Tibial artery (tissue), 4 donors: ENCODE results near the gene DNM3.

Source experiments
- DNase-seq, 2 donors: peaks; one replicate each; pipeline ENCODE4 v3.0.0-alpha.2; 2019
- H3K27ac ChIP-seq, 2 donors: fragments of 200-600 bp; sonication (generic) in 1 of 2; 1 replicate in 1 of 2; 2 replicates in 1 of 2; pipeline ENCODE4 v1.5.1; 2018 to 2019; ENCODE audit warnings: mild to moderate bottlenecking in 1 of 2
- H3K27me3 ChIP-seq, 2 donors: fragments of 200-600 bp; sonication (generic) in 1 of 2; one replicate each; pipeline versions ENCODE4 v1.5.1 to v1.6.0; 2016 to 2019
- H3K36me3 ChIP-seq, 3 donors: fragments of 200-600 bp; sonication (generic) in 2 of 3; one replicate each; pipeline ENCODE4 v1.5.1; 2016 to 2019; ENCODE audit warnings: mild to moderate bottlenecking in 2 of 3
- H3K4me1 ChIP-seq, 4 donors: fragments of 200-600 bp; sonication (generic) in 2 of 4; 1 replicate in 3 of 4; 2 replicates in 1 of 4; pipeline ENCODE4 v1.5.1; 2016 to 2019
- H3K4me3 ChIP-seq, 2 donors: fragments of 200-600 bp; sonication (generic) in 1 of 2; 1 replicate in 1 of 2; 2 replicates in 1 of 2; pipeline ENCODE4 v1.5.1; 2018 to 2019; ENCODE audit warnings: mild to moderate bottlenecking in 2 of 2
- H3K9me3 ChIP-seq, 3 donors: fragments of 200-600 bp; sonication (generic) in 1 of 3; one replicate each; pipeline ENCODE4 v1.5.1; 2016 to 2019
- intact Hi-C: fragments of 100-400 bp; cut with DNase I; formaldehyde crosslinking; loops from one replicate; pipeline ENCODE4 v1.15.0; 2023; ENCODE audit warnings: low total_unique reads
- TF ChIP-seq, protein P1 (sequence below), 2 experiments: fragments of 200-600 bp in 1 of 2; fragments of 450-650 bp in 1 of 2; IDR thresholded peaks; one replicate each; pipeline ENCODE4 v1.5.1; 2017 to 2019; ENCODE audit warnings: antibody characterized with exemption in 2 of 2, mild to moderate bottlenecking in 1 of 2, moderate library complexity in 1 of 2

DNM3 gene

GRCh38 chr1:171984850-171985485 lies 143.7 kb downstream of the DNM3 start:
- intact Hi-C loops, result loop anchor here (5.0 kb wide), 2 partner anchors 183 to 343 kb away; no protein-coding TSS in a partner anchor
- no peak overlapping the region for H3K4me3 ChIP-seq
- H3K36me3 ChIP-seq, result no peaks in the 10 kb centered on the region
- no peak for DNase-seq
- no peak overlapping the region for H3K27ac ChIP-seq
- H3K9me3 ChIP-seq, result no peaks in the 10 kb centered on the region
- TF ChIP-seq, protein P1, sequence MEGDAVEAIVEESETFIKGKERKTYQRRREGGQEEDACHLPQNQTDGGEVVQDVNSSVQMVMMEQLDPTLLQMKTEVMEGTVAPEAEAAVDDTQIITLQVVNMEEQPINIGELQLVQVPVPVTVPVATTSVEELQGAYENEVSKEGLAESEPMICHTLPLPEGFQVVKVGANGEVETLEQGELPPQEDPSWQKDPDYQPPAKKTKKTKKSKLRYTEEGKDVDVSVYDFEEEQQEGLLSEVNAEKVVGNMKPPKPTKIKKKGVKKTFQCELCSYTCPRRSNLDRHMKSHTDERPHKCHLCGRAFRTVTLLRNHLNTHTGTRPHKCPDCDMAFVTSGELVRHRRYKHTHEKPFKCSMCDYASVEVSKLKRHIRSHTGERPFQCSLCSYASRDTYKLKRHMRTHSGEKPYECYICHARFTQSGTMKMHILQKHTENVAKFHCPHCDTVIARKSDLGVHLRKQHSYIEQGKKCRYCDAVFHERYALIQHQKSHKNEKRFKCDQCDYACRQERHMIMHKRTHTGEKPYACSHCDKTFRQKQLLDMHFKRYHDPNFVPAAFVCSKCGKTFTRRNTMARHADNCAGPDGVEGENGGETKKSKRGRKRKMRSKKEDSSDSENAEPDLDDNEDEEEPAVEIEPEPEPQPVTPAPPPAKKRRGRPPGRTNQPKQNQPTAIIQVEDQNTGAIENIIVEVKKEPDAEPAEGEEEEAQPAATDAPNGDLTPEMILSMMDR (IDR thresholded peaks at IDR 0.05), result peak; percentile 68 to 72
- no peaks in the 10 kb centered on the region for H3K27me3 ChIP-seq
- H3K4me1 ChIP-seq, result no peaks in the 10 kb centered on the region

- no peak for DNase-seq
- H3K27me3 ChIP-seq, result no peaks in the 10 kb centered on the region
- H3K36me3 ChIP-seq, result no peaks in the 10 kb centered on the region
- no peaks in the 10 kb centered on the region for H3K4me1 ChIP-seq
- no peaks in the 10 kb centered on the region for H3K9me3 ChIP-seq
- TF ChIP-seq, protein P1 (IDR thresholded peaks at IDR 0.05), result no peak
- H3K27ac ChIP-seq, result no peak overlapping the region
- intact Hi-C loops, result no loop called here
- H3K4me3 ChIP-seq, result no peak overlapping the region
Observed at GRCh38 chr1:171985639-171986038, 144.3 kb downstream of the DNM3 start.

DNA sequence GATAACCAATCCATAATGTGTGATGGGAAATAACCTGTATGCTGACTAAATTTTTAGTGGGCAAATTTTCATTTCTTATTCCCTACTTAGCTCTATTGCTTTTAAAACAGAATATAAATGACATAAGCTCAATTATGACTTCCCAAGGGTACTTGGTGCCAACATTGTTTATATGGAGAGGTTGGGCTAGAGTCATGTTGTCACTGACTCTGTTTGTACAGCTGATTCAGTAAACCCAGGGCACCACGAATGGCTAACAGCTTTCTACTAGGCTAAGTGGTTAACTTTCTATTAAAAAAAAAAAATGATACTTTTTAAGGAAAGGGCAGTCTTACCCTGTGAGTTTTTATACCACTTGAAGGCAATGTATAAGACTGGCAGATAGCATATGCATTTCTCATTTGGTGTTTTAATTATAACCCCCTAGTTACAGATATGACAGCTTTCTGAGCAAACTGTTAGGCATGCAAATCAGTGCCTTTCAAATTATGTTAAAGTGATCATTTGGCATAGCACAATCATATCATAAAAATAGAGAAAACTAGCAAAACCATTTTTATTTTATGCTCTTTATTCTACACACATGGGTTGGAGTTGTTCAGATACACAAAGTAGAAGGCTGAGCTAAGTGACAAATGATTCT lies 147.1 kb downstream of the DNM3 start:
- TF ChIP-seq, protein P1 (IDR thresholded peaks at IDR 0.05), result no peak
- no peaks in the 10 kb centered on the region for H3K27me3 ChIP-seq

GRCh38 chr1:171990371-171990770 lies 149.1 kb downstream of the DNM3 start:
- Histone ChIP-seq H3K9me3 (no peaks in the 10 kb centered on the region), H3K4me1 (no peaks in the 10 kb centered on the region), H3K27me3 (no peaks in the 10 kb centered on the region), H3K36me3 (no peaks in the 10 kb centered on the region), H3K27ac (no peak overlapping the region), H3K4me3 (no peak overlapping the region)
- intact Hi-C loops, result no loop called here
- TF ChIP-seq, protein P1 (IDR thresholded peaks at IDR 0.05), result no peak
- no peak for DNase-seq

More for the DNA sequence above, 147.1 kb downstream of the DNM3 start:
- Histone ChIP-seq H3K27ac (no peak overlapping the region), H3K4me3 (no peak overlapping the region), H3K9me3 (no peaks in the 10 kb centered on the region), H3K36me3 (no peaks in the 10 kb centered on the region), H3K4me1 (no peaks in the 10 kb centered on the region)
- no peak for DNase-seq
- intact Hi-C loops, result no loop called here

GRCh38 chr1:171994293-171994692 lies 153.0 kb downstream of the DNM3 start:
- intact Hi-C loops, result no loop called here
- H3K4me3 ChIP-seq, result no peak overlapping the region
- no peak overlapping the region for H3K27ac ChIP-seq
- no peaks in the 10 kb centered on the region for H3K36me3 ChIP-seq
- TF ChIP-seq, protein P1 (IDR thresholded peaks at IDR 0.05), result no peak
- no peaks in the 10 kb centered on the region for H3K4me1 ChIP-seq
- H3K9me3 ChIP-seq, result no peaks in the 10 kb centered on the region
- no peak for DNase-seq
- no peaks in the 10 kb centered on the region for H3K27me3 ChIP-seq
